ENCODE results near the gene MARCKS.
"Not testable (repeated sequence)": the region's sequence is repeated elsewhere in the genome, so short reads cannot be mapped to it uniquely, and the experiment has no call there.

The MARCKS gene

DNA sequence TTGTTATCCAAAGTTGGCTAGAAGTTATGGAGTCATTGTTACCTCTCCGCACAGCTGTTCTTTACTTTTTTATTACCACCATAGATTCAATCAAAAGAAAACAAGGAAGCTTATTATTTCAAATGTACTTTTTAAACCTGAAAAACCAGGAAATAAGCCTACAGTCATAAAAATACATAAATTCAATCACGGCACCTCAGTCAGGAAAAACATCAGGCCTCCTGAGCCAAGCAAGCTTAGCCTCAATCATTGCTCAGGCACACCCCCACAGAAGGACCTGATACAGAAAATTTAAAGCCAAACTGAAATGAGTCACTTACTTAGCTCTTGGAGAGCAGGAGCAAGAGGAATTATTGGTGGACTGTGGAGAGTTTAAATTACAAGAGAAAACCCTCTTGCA is 44.3 kb downstream of the MARCKS start:
- no peaks in the 10 kb centered on the region for H3K4me1 ChIP-seq (ENCODE audit: control insufficient read depth, insufficient read depth, low read length, poor library complexity, severe bottlenecking)

DNA sequence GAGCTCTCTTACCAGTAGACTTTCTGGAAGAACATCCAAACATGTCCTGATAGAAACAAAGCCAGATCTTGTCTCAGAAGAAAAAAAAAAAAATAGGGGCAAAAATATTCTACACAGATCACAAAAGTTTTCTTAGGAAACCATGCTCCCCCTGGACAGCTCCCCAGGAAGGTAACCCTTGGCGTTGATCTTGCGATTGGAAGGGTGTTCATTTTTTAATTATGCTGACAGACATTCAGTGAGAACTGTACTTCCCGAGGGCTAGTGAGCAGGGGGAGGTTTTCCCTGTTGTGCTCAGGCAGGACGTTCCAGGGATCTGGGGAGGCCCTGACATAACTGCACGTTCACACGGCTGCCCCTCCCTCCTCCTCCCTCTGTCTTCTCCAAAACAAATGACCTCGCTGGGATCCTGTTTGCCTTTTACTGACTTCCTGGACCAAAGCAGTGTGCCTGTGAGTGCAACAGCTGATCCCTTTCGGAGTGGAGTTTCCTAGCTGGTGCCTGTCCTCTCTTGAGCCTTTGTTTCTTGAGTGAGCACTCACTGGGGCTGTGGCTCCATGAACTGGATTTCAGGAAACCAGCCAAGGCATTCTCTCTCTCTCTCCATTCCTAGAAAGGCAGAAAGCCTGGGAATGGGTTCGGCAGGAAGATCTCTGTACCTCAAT is 46.7 kb downstream of the MARCKS start:
- H3K4me1 ChIP-seq (ENCODE audit: control insufficient read depth, insufficient read depth, low read length, poor library complexity, severe bottlenecking) = no peaks in the 10 kb centered on the region
- H3K9me3 ChIP-seq (ENCODE audit: control insufficient read depth, low read length) = no peaks in the 10 kb centered on the region
- no peaks in the 10 kb centered on the region for H3K27me3 ChIP-seq (replicated peaks; ENCODE audit: control insufficient read depth, insufficient read depth, low read length, poor library complexity, severe bottlenecking)
- no peak overlapping the region for H3K27ac ChIP-seq (ENCODE audit: insufficient read depth, low read length, poor library complexity, severe bottlenecking)
- no peak overlapping the region for H3K4me3 ChIP-seq (ENCODE audit: insufficient read depth, low read depth, low read length, poor library complexity, severe bottlenecking)
- no peaks in the 10 kb centered on the region for H3K36me3 ChIP-seq (ENCODE audit: control insufficient read depth, insufficient read depth, low read length)
- no peak for DNase-seq

More for the DNA sequence above, 44.3 kb downstream of the MARCKS start:
- Histone ChIP-seq H3K27me3 (replicated peaks; ENCODE audit: control insufficient read depth, insufficient read depth, low read length, poor library complexity, severe bottlenecking) (no peaks in the 10 kb centered on the region), H3K27ac (ENCODE audit: insufficient read depth, low read length, poor library complexity, severe bottlenecking) (no peak overlapping the region), H3K4me3 (ENCODE audit: insufficient read depth, low read depth, low read length, poor library complexity, severe bottlenecking) (no peak overlapping the region), H3K36me3 (ENCODE audit: control insufficient read depth, insufficient read depth, low read length) (no peaks in the 10 kb centered on the region), H3K9me3 (ENCODE audit: control insufficient read depth, low read length) (no peaks in the 10 kb centered on the region)
- DNase-seq = no peak

DNA sequence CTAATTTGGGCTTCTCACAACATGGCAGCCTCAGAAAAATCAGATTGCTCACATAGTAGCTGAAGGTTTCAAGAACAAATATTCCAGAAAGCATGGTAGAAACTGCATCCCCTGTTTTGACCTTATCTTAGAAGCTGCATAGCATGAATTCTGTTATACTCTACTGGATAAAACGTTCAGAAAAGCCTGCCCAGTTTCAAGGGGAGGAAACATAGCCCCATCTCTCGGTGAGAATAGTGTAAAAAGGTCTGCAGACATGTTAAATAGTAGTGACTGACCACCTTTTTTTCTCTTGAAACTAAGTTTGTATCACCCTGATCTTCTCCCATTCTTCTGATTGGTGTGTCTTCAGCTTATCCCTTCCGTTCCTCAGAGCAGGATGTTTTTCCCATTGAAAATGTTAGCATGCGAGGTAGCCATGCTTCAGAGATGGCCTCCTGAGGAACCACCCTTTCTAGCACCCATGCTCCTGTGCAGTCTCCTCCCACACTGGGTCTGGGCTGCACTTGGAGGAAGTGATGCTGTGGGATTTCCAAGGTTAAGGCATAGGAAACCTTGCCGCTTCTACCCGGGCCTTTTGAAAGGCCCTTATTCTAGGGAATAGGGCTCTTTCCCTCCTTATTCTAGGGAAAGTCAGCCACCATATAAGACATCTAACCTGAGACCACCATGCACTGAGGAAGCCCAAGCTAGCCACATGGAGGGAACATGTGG is 50.1 kb downstream of the MARCKS start:
- H3K9me3 ChIP-seq (ENCODE audit: control insufficient read depth, low read length) = no peaks in the 10 kb centered on the region
- H3K36me3 ChIP-seq (ENCODE audit: control insufficient read depth, insufficient read depth, low read length) = no peaks in the 10 kb centered on the region
- DNase-seq = no peak
- no peaks in the 10 kb centered on the region for H3K27me3 ChIP-seq (replicated peaks; ENCODE audit: control insufficient read depth, insufficient read depth, low read length, poor library complexity, severe bottlenecking)
- no peak overlapping the region for H3K4me3 ChIP-seq (ENCODE audit: insufficient read depth, low read depth, low read length, poor library complexity, severe bottlenecking)
- H3K4me1 ChIP-seq (ENCODE audit: control insufficient read depth, insufficient read depth, low read length, poor library complexity, severe bottlenecking) = no peaks in the 10 kb centered on the region
- no peak overlapping the region for H3K27ac ChIP-seq (ENCODE audit: insufficient read depth, low read length, poor library complexity, severe bottlenecking)

DNA sequence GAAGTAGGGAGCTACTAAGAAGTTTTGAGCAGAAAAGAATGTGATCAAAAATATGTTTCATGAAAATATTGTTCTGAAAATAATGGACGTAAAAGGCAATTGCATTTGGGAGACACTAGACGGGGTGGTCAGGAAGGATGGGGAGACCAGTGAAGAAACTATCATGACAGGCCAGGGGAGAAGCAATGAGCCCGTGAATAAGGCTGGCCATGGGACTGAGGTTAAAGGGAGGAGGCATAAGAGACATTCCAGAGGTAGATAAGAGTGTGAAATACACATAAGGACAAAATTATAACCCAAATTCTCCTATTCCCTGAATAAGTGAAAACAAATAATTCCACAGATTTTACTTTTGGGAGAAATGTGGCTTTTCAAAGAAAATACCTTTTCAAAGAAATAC is 51.7 kb downstream of the MARCKS start:
- DNase-seq = no peak

DNA sequence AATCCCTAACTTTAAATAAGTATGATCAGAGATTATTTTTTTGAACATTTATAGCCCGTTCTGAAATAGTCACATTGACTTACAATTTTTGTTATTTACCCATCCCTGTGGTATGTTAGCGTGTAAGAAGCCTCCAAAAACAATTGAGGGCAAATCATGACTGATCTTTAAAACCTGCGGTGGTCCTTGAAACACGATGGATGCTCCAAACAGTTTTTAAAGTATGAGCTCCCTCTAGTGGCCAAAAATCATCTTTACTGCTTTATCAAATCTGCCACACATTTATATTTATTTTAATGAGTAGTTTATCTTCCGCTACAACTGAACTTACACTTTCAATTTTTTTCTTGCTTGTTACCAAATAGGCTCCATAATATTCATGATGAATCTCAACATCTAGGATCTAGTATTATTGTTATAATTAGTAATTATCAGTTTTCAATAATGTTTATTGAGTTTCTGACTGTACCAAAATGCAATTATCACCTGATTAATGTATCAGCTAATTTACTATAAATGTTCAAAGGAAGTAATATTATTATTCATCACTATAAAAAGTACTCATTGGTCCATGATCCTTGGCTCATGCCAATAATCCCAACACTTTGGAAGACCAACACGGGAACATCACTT is 52.2 kb downstream of the MARCKS start:
- H3K4me3 ChIP-seq (ENCODE audit: insufficient read depth, low read depth, low read length, poor library complexity, severe bottlenecking) = no peak overlapping the region
- no peaks in the 10 kb centered on the region for H3K4me1 ChIP-seq (ENCODE audit: control insufficient read depth, insufficient read depth, low read length, poor library complexity, severe bottlenecking)
- no peak for DNase-seq
- H3K27ac ChIP-seq (ENCODE audit: insufficient read depth, low read length, poor library complexity, severe bottlenecking) = no peak overlapping the region
- H3K9me3 ChIP-seq (ENCODE audit: control insufficient read depth, low read length) = no peaks in the 10 kb centered on the region
- H3K27me3 ChIP-seq (replicated peaks; ENCODE audit: control insufficient read depth, insufficient read depth, low read length, poor library complexity, severe bottlenecking) = no peaks in the 10 kb centered on the region
- H3K36me3 ChIP-seq (ENCODE audit: control insufficient read depth, insufficient read depth, low read length) = no peaks in the 10 kb centered on the region

More for the DNA sequence above, 51.7 kb downstream of the MARCKS start:
- Histone ChIP-seq H3K36me3 (ENCODE audit: control insufficient read depth, insufficient read depth, low read length) (no peaks in the 10 kb centered on the region), H3K4me3 (ENCODE audit: insufficient read depth, low read depth, low read length, poor library complexity, severe bottlenecking) (no peak overlapping the region), H3K27me3 (replicated peaks; ENCODE audit: control insufficient read depth, insufficient read depth, low read length, poor library complexity, severe bottlenecking) (no peaks in the 10 kb centered on the region), H3K4me1 (ENCODE audit: control insufficient read depth, insufficient read depth, low read length, poor library complexity, severe bottlenecking) (no peaks in the 10 kb centered on the region), H3K9me3 (ENCODE audit: control insufficient read depth, low read length) (no peaks in the 10 kb centered on the region), H3K27ac (ENCODE audit: insufficient read depth, low read length, poor library complexity, severe bottlenecking) (no peak overlapping the region)

DNA sequence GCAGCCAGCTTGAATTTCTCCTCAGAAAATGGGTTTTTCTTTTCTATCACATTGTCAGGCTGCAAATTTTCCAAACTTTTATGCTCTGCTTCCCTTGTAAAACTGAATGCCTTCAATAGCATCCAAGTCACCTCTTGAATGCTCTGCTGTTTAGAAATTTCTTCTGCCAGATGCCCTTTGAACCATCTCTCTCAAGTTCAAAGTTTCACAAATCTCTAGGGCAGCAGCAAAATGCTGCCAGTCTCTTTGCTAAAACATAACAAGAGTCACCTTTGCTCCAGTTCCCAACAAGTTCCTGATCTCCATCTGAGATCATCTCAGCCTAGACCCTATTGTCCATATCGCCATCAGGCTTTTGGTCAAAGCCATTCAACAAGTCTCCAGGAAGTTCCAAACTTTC is 53.1 kb downstream of the MARCKS start:
- H3K4me3 ChIP-seq (ENCODE audit: insufficient read depth, low read depth, low read length, poor library complexity, severe bottlenecking); H3K4me1 ChIP-seq (ENCODE audit: control insufficient read depth, insufficient read depth, low read length, poor library complexity, severe bottlenecking); H3K27me3 ChIP-seq (replicated peaks; ENCODE audit: control insufficient read depth, insufficient read depth, low read length, poor library complexity, severe bottlenecking); H3K36me3 ChIP-seq (ENCODE audit: control insufficient read depth, insufficient read depth, low read length); H3K27ac ChIP-seq (ENCODE audit: insufficient read depth, low read length, poor library complexity, severe bottlenecking); H3K9me3 ChIP-seq (ENCODE audit: control insufficient read depth, low read length); DNase-seq: not testable (repeated sequence)
